Vagina (tissue), 2 donors: ENCODE data around the gene ABHD8. TPM values are rescaled to one million over a fixed set of nuclear protein-coding genes. Genes with fewer than 3 reads are reported as not detected.
"Not testable (repeated sequence)": the region's sequence is repeated elsewhere in the genome, so short reads cannot be mapped to it uniquely, and the experiment has no call there.

ENCODE experiments used
- DNase-seq, 2 donors: peaks; one replicate each; pipeline ENCODE4 v3.0.0-alpha.2; 2017; ENCODE audit errors: extremely low spot score in 2 of 2
- H3K27ac ChIP-seq: fragments of 200-600 bp; sonication (generic); one replicate; pipeline ENCODE4 v1.5.1; 2019
- H3K27me3 ChIP-seq: fragments of 200-600 bp; sonication (generic); one replicate; pipeline ENCODE4 v1.5.1; 2019
- H3K36me3 ChIP-seq, 2 donors: fragments of 200-600 bp; sonication (generic); one replicate each; pipeline ENCODE4 v1.5.1; 2017 to 2019
- H3K4me1 ChIP-seq: fragments of 200-600 bp; sonication (generic); one replicate; pipeline ENCODE4 v1.5.1; 2019
- H3K4me3 ChIP-seq, 2 donors: fragments of 200-600 bp; sonication (generic); 1 replicate in 1 of 2; 2 replicates in 1 of 2; pipeline ENCODE4 v1.5.1; 2016 to 2019
- H3K9me3 ChIP-seq: fragments of 200-600 bp; sonication (generic); one replicate; pipeline ENCODE4 v1.5.1; 2019
- POLR2A ChIP-seq, 2 donors: fragments of 450-650 bp; IDR thresholded peaks; one replicate each; pipeline ENCODE4 v1.6.1; 2017; ENCODE audit warnings: antibody characterized with exemption in 2 of 2, mild to moderate bottlenecking in 2 of 2, moderate library complexity in 2 of 2
- POLR2AphosphoS5 ChIP-seq, 2 donors: sonication (generic); formaldehyde crosslinking; IDR thresholded peaks; one replicate each; pipeline ENCODE4 v1.9.0; 2017; ENCODE audit warnings: antibody characterized with exemption in 2 of 2, mild to moderate bottlenecking in 2 of 2, low read depth in 1 of 2; ENCODE audit not compliant: insufficient read depth in 1 of 2
- intact Hi-C: fragments of 100-400 bp; cut with DNase I; formaldehyde crosslinking; loops from one replicate; pipeline ENCODE4 v1.15.1; 2023
- total RNA-seq: library from RNA; depleted of rRNA; stranded (reverse); fragments of >200 nt; gene quantifications from one replicate; pipeline ENCODE4 v1.2.3, GENCODE V29; 2016
- TF ChIP-seq, protein P1 (sequence below), 3 experiments: fragments of 450-650 bp in 2 of 3; fragments of 200-600 bp in 1 of 3; sonication (generic) in 1 of 3; IDR thresholded peaks; one replicate each; pipeline ENCODE4 v1.5.1; 2017 to 2019; ENCODE audit warnings: antibody characterized with exemption in 3 of 3, mild to moderate bottlenecking in 2 of 3, moderate library complexity in 2 of 3

ABHD8 gene
- total RNA-seq, 1 donor from 2014 or later: 10.8 TPM

DNA sequence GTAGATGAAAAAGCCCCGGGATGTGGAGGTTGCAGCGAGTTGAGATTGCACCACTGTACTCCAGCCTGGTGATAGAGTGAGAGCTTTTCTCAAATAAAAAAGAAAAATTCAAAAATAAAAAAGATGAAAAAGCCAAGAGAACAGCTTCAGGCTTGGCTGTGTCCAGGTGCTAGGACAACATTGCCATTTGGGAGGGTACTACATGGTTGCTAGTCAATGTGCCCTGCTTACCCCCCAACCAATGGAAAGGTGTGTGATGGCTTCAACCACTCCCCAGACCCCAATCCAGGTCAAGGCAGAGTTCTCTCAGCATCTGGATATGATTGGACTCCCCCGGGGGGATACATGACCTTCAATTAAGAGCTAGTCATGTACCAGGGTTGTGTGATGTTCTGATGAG lies 23.8 kb downstream of the ABHD8 start:
- intact Hi-C loops: loop anchor here (5.0 kb wide), 1 partner anchor 72 kb away; no protein-coding TSS in a partner anchor
- no peak overlapping the region for H3K4me3 ChIP-seq
- TF ChIP-seq, protein P1, sequence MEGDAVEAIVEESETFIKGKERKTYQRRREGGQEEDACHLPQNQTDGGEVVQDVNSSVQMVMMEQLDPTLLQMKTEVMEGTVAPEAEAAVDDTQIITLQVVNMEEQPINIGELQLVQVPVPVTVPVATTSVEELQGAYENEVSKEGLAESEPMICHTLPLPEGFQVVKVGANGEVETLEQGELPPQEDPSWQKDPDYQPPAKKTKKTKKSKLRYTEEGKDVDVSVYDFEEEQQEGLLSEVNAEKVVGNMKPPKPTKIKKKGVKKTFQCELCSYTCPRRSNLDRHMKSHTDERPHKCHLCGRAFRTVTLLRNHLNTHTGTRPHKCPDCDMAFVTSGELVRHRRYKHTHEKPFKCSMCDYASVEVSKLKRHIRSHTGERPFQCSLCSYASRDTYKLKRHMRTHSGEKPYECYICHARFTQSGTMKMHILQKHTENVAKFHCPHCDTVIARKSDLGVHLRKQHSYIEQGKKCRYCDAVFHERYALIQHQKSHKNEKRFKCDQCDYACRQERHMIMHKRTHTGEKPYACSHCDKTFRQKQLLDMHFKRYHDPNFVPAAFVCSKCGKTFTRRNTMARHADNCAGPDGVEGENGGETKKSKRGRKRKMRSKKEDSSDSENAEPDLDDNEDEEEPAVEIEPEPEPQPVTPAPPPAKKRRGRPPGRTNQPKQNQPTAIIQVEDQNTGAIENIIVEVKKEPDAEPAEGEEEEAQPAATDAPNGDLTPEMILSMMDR (IDR thresholded peaks at IDR 0.05): no peak
- no peak for TF ChIP-seq POLR2A (IDR thresholded peaks at IDR 0.05)
- no peak for TF ChIP-seq POLR2AphosphoS5 (IDR thresholded peaks at IDR 0.05; ENCODE audit: insufficient read depth in 1 of 2, low read depth in 1 of 2)
- no peak for DNase-seq
- peaks cover 16% of the 10 kb centered on the region for H3K4me1 ChIP-seq
- H3K27me3 ChIP-seq: no peaks in the 10 kb centered on the region
- no peak overlapping the region for H3K27ac ChIP-seq
- H3K36me3 ChIP-seq: peaks cover 0 to 27% of the 10 kb centered on the region in 2 donors
- no peaks in the 10 kb centered on the region for H3K9me3 ChIP-seq

DNA sequence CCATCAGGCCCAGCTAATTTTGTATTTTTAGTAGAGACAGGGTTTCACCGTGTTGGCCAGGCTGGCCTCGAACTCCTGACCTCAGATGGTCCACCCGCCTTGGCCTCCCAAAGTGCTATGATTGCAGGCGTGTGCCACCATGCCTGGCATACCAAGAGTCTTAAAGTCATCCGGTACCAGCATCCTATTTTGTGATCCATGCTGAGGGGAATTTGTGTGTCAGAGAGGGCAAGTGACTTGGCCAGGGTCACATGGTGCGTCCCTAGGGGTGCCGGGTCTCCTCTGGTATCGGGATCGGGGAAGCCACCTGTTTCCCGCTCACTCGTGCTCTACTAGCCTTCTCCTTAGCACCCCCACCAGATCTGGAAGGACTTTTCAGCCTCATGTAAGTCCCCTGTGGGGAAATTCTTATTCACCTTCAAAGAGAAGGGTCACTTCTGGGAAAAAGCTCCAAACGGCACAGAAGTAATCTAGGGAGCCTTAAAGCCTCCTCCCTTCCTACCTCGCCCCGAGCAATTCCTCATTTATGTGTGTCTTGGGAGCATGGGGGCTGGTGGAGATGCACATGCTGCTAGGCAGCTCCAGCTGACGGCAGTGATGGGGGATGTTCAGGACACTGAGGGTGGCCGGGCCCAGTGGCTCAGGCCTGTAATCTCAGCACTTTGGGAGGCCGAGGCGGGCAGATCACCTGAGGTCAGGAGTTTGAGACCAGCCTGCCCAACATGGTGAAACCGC lies 27.6 kb downstream of the ABHD8 start:
- no peak overlapping the region for H3K4me3 ChIP-seq
- no peaks in the 10 kb centered on the region for H3K9me3 ChIP-seq
- no peaks in the 10 kb centered on the region for H3K27me3 ChIP-seq
- H3K4me1 ChIP-seq: no peaks in the 10 kb centered on the region
- no peak for TF ChIP-seq POLR2A (IDR thresholded peaks at IDR 0.05)
- TF ChIP-seq, protein P1 (IDR thresholded peaks at IDR 0.05): no peak
- TF ChIP-seq POLR2AphosphoS5 (IDR thresholded peaks at IDR 0.05; ENCODE audit: insufficient read depth in 1 of 2, low read depth in 1 of 2): no peak
- intact Hi-C loops: loop anchor here (5.0 kb wide), 1 partner anchor 68 kb away; no protein-coding TSS in a partner anchor
- H3K27ac ChIP-seq: no peak overlapping the region
- DNase-seq: no peak
- H3K36me3 ChIP-seq: peaks cover 0 to 59% of the 10 kb centered on the region in 2 donors

DNA sequence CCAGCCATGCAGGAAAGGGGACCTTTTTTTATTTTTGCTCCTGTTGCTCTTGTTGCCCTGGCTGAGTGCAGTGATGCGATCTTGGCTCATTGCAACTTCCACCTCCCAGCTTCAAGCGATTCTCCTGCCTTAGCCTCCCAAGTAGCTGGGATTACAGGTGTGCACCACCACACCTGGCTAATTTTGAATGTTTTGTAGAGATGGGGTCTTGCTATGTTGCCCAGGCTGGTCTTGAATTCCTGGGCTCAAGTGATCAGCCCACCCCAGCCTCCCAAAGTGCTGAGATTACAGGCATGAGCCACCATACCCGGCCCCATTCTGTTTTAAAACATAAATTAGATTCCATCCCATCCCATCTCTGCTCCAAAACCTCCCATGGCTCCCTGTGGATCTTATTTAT lies 28.3 kb downstream of the ABHD8 start:
- H3K27me3 ChIP-seq: not testable (repeated sequence)
- intact Hi-C loops: loop anchor here (5.0 kb wide), 1 partner anchor 68 kb away; no protein-coding TSS in a partner anchor

DNA sequence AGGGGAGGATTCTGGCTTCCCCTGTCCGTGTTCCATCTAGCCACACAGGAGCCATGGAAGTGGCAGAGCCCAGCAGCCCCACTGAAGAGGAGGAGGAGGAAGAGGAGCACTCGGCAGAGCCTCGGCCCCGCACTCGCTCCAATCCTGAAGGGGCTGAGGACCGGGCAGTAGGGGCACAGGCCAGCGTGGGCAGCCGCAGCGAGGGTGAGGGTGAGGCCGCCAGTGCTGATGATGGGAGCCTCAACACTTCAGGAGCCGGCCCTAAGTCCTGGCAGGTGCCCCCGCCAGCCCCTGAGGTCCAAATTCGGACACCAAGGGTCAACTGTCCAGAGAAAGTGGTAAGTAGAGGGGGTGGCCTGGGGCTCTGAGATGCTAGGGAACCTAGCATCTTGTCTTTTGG lies 34.5 kb downstream of the ABHD8 start:
- TF ChIP-seq, protein P1 (IDR thresholded peaks at IDR 0.05): no peak
- TF ChIP-seq POLR2AphosphoS5 (IDR thresholded peaks at IDR 0.05; ENCODE audit: insufficient read depth in 1 of 2, low read depth in 1 of 2): no peak
- no peak for TF ChIP-seq POLR2A (IDR thresholded peaks at IDR 0.05)
- no peak for DNase-seq
- peaks cover 0 to 41% of the 10 kb centered on the region in 2 donors for H3K36me3 ChIP-seq
- peaks cover 16% of the 10 kb centered on the region for H3K4me1 ChIP-seq
- H3K27ac ChIP-seq: no peak overlapping the region
- no peaks in the 10 kb centered on the region for H3K27me3 ChIP-seq
- H3K4me3 ChIP-seq: no peak overlapping the region
- no peaks in the 10 kb centered on the region for H3K9me3 ChIP-seq
- intact Hi-C loops: no loop called here

More for the DNA sequence above, 28.3 kb downstream of the ABHD8 start:
- H3K9me3 ChIP-seq, H3K4me1 ChIP-seq, DNase-seq, H3K27ac ChIP-seq, H3K4me3 ChIP-seq: not testable (repeated sequence)
- H3K36me3 ChIP-seq: peaks cover 0 to 64% of the 10 kb centered on the region in 2 donors

DNA sequence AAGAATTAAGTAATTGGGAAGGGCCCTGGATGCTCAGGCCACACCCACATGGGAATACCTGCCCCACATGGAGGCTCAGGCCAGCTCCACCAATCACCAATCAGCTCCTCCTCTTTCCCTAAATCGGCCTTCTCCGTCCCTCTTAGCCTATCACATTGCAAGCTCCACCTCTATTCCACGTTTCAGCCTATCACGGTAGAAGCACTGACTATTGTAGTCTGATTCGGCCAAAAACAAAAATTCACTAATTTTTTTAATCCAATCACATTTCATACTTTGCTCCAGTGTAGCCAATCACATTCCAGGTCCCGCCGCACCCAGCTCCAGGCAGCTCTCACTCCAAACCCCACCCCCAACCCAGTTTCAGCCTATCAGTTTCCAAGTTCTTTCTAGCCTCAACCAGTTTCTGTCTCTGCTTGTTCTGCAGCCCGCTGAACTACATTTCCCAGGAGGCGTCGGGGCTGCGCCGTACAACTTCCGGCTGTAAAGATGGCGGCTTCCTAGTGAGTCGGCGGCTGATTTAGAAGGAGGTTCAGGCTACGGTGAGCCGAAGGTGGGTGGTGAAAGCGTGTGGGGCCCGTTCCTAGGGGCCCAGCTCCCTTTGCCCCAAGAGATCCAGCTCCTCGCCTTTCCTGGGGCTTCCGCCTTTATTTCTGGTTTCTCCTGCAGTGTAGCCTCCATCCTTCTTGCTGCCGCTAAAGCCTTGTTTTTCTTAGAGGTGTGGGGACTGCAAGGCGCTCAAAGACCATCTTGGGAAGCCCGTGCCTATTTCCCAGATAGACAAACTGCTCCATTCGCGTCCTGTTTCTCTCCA lies 36.0 kb downstream of the ABHD8 start, which contains the start of gene BABAM1:
BABAM1 (plus strand) TSS at position 469 of the 814 bp plus-strand sequence. CDS start 1,364 bp downstream, outside the sequence.
- intact Hi-C loops: no loop called here
- peaks cover 0 to 30% of the 10 kb centered on the region in 2 donors for H3K36me3 ChIP-seq
- H3K27ac ChIP-seq: peak within 1 kb of the TSS; percentile 69
- peaks cover 16% of the 10 kb centered on the region for H3K4me1 ChIP-seq
- peak; percentile 98 for DNase-seq
- H3K4me3 ChIP-seq: peak within 1 kb of the TSS; percentile 75 to 83
- peak; percentile 78 to 99 for TF ChIP-seq POLR2AphosphoS5 (IDR thresholded peaks at IDR 0.05; ENCODE audit: insufficient read depth in 1 of 2, low read depth in 1 of 2)
- TF ChIP-seq, protein P1 (IDR thresholded peaks at IDR 0.05): no peak
- no peaks in the 10 kb centered on the region for H3K9me3 ChIP-seq
- no peaks in the 10 kb centered on the region for H3K27me3 ChIP-seq
